GM12891 (cell line): ENCODE measurements around the gene GFRA4.

Experiments used
- POLR2A ChIP-seq: IDR thresholded peaks from 2 replicates; pipeline ENCODE4 v1.6.1; 2011; ENCODE audit warnings: low read depth, low read length, control low read depth
- POLR2AphosphoS5 ChIP-seq: IDR thresholded peaks from 2 replicates; pipeline ENCODE4 v1.6.1; 2011; ENCODE audit warnings: low read depth, low read length, control low read depth

- TF ChIP-seq POLR2A (no peak), POLR2AphosphoS5 (no peak)
These were observed 8.1 kb downstream of the GFRA4 start for GRCh38 chr20:3655131-3655405.
